GM18505 (cell line): ENCODE measurements around the gene USP3.
"Not testable (repeated sequence)": the region's sequence is repeated elsewhere in the genome, so short reads cannot be mapped to it uniquely, and the experiment has no call there.

Source experiments
- ATAC-seq: cut with Tn5 transposase; IDR thresholded peaks from one replicate; pipeline ENCODE4 v1.9.1; 2021; ENCODE audit not compliant: unreplicated experiment
- POLR2A ChIP-seq: IDR thresholded peaks from 4 replicates; pipeline ENCODE4 v1.6.1; 2011; ENCODE audit warnings: borderline replicate concordance; ENCODE audit not compliant: insufficient read depth, insufficient read length; ENCODE audit errors: extremely low read depth

Gene USP3

GRCh38 chr15:63507878-63508818, 3.8 kb downstream of the USP3 start:
- no peak for ATAC-seq
- TF ChIP-seq POLR2A: no peak

- no peak for TF ChIP-seq POLR2A
- ATAC-seq: no peak
Measured at GRCh38 chr15:63509056-63509954, 4.9 kb downstream of the USP3 start.

- no peak for ATAC-seq
- TF ChIP-seq POLR2A: no peak
Measured at GRCh38 chr15:63509955-63510940, 5.9 kb downstream of the USP3 start.

- no peak for ATAC-seq
- no peak for TF ChIP-seq POLR2A
Measured at GRCh38 chr15:63512148-63512547, 7.8 kb downstream of the USP3 start.

GRCh38 chr15:63513271-63513670, 8.9 kb downstream of the USP3 start:
- ATAC-seq: no peak
- no peak for TF ChIP-seq POLR2A

GRCh38 chr15:63513728-63514127, 9.3 kb downstream of the USP3 start:
- ATAC-seq: no peak

GRCh38 chr15:63514531-63514943, 10.1 kb downstream of the USP3 start:
- ATAC-seq: no peak
- TF ChIP-seq POLR2A: no peak

More at GRCh38 chr15:63513728-63514127, 9.3 kb downstream of the USP3 start:
- TF ChIP-seq POLR2A: no peak

GRCh38 chr15:63517202-63517601, 12.8 kb downstream of the USP3 start:
- no peak for TF ChIP-seq POLR2A
- ATAC-seq: no peak

GRCh38 chr15:63517628-63518027, 13.2 kb downstream of the USP3 start:
- ATAC-seq: no peak

GRCh38 chr15:63519041-63519440, 14.6 kb downstream of the USP3 start:
- ATAC-seq: no peak
- TF ChIP-seq POLR2A: no peak

More at GRCh38 chr15:63517628-63518027, 13.2 kb downstream of the USP3 start:
- TF ChIP-seq POLR2A: no peak

GRCh38 chr15:63519548-63520178, 15.3 kb downstream of the USP3 start:
- ATAC-seq: no peak
- TF ChIP-seq POLR2A: no peak

GRCh38 chr15:63520462-63520861, 16.1 kb downstream of the USP3 start:
- ATAC-seq: not testable (repeated sequence)
